ENCODE results near the gene SPATS2.

- no peak for TF ChIP-seq ZNF513 (tag by site-specific recombination; IDR thresholded peaks at IDR 0.05)
- TF ChIP-seq ZNF354C (tag by site-specific recombination; IDR thresholded peaks at IDR 0.05; ENCODE audit: borderline replicate concordance, low read depth): no peak
- TF ChIP-seq CTCF (tag by site-specific recombination; IDR thresholded peaks at IDR 0.05): no peak
- TF ChIP-seq TSHZ1 (tag by site-specific recombination; IDR thresholded peaks at IDR 0.05; ENCODE audit: borderline replicate concordance): no peak
Observed at GRCh38 chr12:49555631-49556390, 188.5 kb downstream of the SPATS2 start.
